Measurements from ENCODE around the gene TAF13. TPM values are rescaled to one million over a fixed set of nuclear protein-coding genes. Genes with fewer than 3 reads are reported as not detected.
A peak's percentile ranks its signal among the peaks of the same experiment; 100 is the strongest.

TAF13 gene
- total and polyA plus RNA-seq, 9 of the 15 experiments (the other 6 are each of a cell fraction or from before 2014, with no cell fraction given), result 14.9 to 77.2 (median 38.7) TPM

GRCh38 chr1:109090196-109091077, 14.6 kb upstream of the TAF13 start, which contains the start of gene TMEM167B (continued):
- TF ChIP-seq ZNF644 (tag; IDR thresholded peaks at IDR 0.05; ENCODE audit: low read depth), result peak; percentile 42; the same call in 1 of the 2 replicates
- 0 out of 2 replicates have a peak, but pooled peaks have one; percentile 73 for TF ChIP-seq PHB (CRISPR knock-in tag; IDR thresholded peaks at IDR 0.05)
- TF ChIP-seq NR1H2 (CRISPR knock-in tag; IDR thresholded peaks at IDR 0.05), result 0 out of 2 replicates have a peak, but pooled peaks have one; percentile 54
- TF ChIP-seq POLR2AphosphoS5 (IDR thresholded peaks at IDR 0.05; ENCODE audit: control insufficient read depth, insufficient read depth, low read depth, low read length), result peak; percentile 71; the same call in 1 of the 2 replicates
- TF ChIP-seq MBD2 (IDR thresholded peaks at IDR 0.05; ENCODE audit: borderline replicate concordance, low read depth), result peak; percentile 86
- TF ChIP-seq SIRT6 (IDR thresholded peaks at IDR 0.05; ENCODE audit: low read depth, low read length), result no peak
- TF ChIP-seq BMI1 (IDR thresholded peaks at IDR 0.05; ENCODE audit: low read length), result no peak
- peak; percentile 41 for TF ChIP-seq TAF7 (tag; IDR thresholded peaks at IDR 0.05)
- TF ChIP-seq PBX2 (CRISPR knock-in tag; IDR thresholded peaks at IDR 0.05; ENCODE audit: low read depth), result no peak
- no peak; the same call in 1 of the 2 replicates for TF ChIP-seq PBX2 (tag; conservative IDR thresholded peaks at IDR 0.05; ENCODE audit: low read depth)
- no peak for TF ChIP-seq ZNF75A (CRISPR knock-in tag; IDR thresholded peaks at IDR 0.05)
- no peak for TF ChIP-seq STAG1 (CRISPR knock-in tag; IDR thresholded peaks at IDR 0.05; ENCODE audit: borderline replicate concordance)
- TF ChIP-seq FOXK1 (CRISPR knock-in tag; IDR thresholded peaks at IDR 0.05; ENCODE audit: borderline replicate concordance), result peak; percentile 100
- TF ChIP-seq CREB5 (CRISPR knock-in tag; IDR thresholded peaks at IDR 0.05), result no peak
- peak; percentile 65 for TF ChIP-seq E2F8 (IDR thresholded peaks at IDR 0.05; ENCODE audit: low read depth, partially characterized antibody)
- TF ChIP-seq HNRNPL (IDR thresholded peaks at IDR 0.05; ENCODE audit: low read depth, low read length), result no peak
- peak; percentile 95 for TF ChIP-seq SP1 (CRISPR knock-in tag; IDR thresholded peaks at IDR 0.05)
- no peak for TF ChIP-seq ELF4 (CRISPR knock-in tag; IDR thresholded peaks at IDR 0.05)
- no peak for TF ChIP-seq EWSR1 (IDR thresholded peaks at IDR 0.05; ENCODE audit: borderline replicate concordance, low read depth, partially characterized antibody)
- TF ChIP-seq RBM39 (optimal IDR thresholded peaks at IDR 0.05; ENCODE audit: low read depth, low read length), result peak; percentile 98
- TF ChIP-seq TCF3 (CRISPR knock-in tag; IDR thresholded peaks at IDR 0.05), result no peak
- TF ChIP-seq TCFL5 (CRISPR knock-in tag; conservative IDR thresholded peaks at IDR 0.05), result no peak
